Activated T-helper 2 cell treated with anti-CD3 and anti-CD28 coated beads, Interferon-gamma antibody, Interleukin-2, Interleukin-4, amounts not matched to agents 10 μg/mL and 5 μg/mL and 100 μg/mL, durations not matched to agents 14 hours and 24 hours and 36 hours (primary cell): Measurements from ENCODE around the gene DYRK1A. TPM values are rescaled to one million over a fixed set of nuclear protein-coding genes. Genes with fewer than 3 reads are reported as not detected.
"Not testable (repeated sequence)": the region's sequence is repeated elsewhere in the genome, so short reads cannot be mapped to it uniquely, and the experiment has no call there.

ENCODE experiments used
- DNase-seq: peaks from one replicate; pipeline ENCODE4 v3.0.0; 2021; ENCODE audit warnings: low spot score
- H3K27ac Mint-ChIP-seq: one replicate; pipeline ENCODE4 v1.8.0; 2021; ENCODE audit warnings: mixed read lengths
- H3K27me3 Mint-ChIP-seq: one replicate; pipeline ENCODE4 v1.8.0; 2021; ENCODE audit warnings: low read depth, mixed read lengths
- H3K36me3 Mint-ChIP-seq: one replicate; pipeline ENCODE4 v1.8.0; 2021; ENCODE audit warnings: low read depth, mixed read lengths
- H3K4me1 Mint-ChIP-seq: one replicate; pipeline ENCODE4 v1.8.0; 2021; ENCODE audit warnings: low read depth, mixed read lengths
- H3K4me3 Mint-ChIP-seq: one replicate; pipeline ENCODE4 v1.8.0; 2021; ENCODE audit warnings: low read depth, mild to moderate bottlenecking, moderate library complexity, mixed read lengths
- H3K9me3 Mint-ChIP-seq: one replicate; pipeline ENCODE4 v1.8.0; 2021; ENCODE audit warnings: mixed read lengths
- intact Hi-C: fragments of 100-400 bp; cut with micrococcal nuclease; formaldehyde crosslinking; loops from one replicate; pipeline ENCODE4 v1.15.1; 2023
- total RNA-seq: library from RNA; stranded (reverse); gene quantifications from 2 replicates; pipeline ENCODE4 v1.2.3, GENCODE V29; 2022

DYRK1A gene
- total RNA-seq: 61.8 and 62.5 TPM in 2 replicates

DNA sequence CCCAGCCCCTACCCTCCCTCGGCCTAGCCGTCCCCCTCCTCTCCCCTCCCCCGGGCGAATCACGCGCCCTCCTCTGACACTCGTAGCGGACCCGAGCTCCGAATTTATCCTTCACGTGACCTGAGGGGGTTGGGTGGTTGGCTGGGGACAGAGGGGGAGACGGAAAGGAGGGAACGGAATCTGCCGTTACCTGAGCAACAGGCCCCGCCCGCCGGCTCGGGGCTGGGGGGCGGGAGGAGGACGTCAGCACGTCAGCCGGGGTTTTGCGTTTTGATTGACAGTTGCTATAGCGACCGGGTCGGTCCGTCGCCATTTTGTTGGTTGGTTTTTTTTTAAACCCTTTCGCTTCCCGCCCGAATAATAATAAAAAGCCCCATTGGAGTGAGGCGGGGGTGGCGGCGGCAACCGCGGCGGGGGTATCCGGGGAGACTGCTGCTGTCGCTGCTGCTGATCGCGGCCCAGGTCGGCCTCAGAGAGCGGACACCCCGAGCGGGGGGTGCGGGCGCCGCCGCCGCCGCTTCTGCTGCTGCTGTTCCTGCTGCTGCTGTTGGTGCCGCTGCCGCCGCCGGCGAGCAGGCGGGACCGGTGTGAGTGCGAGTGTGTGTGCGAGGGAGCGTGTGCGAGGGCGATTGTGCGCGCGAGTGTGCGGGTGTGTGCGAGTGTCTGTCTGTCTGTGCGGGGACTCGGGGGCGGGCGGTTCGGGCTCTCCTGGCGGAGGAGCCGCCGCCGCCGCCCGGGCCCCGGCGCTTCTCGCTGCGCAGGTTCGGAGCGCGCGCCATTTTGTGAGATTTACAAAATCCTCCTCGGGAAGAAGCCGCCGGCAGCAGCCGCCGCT lies at the start of gene DYRK1A:
Gene DYRK1A (plus strand): TSS at position 292 of the 835 bp plus-strand sequence. CDS start 53,602 bp downstream, outside the sequence.
- intact Hi-C loops: loop anchor here (1.0 to 10.0 kb wide), 7 partner anchors 99 to 1816 kb away; partner anchors contain the start of genes DOP1B, PIGP, PSMG1 and TTC3
- H3K27ac Mint-ChIP-seq: peak within 1 kb of the TSS; percentile 99
- H3K4me3 Mint-ChIP-seq: peak within 1 kb of the TSS; percentile 95
- no peaks in the 10 kb centered on the region for H3K27me3 Mint-ChIP-seq
- H3K4me1 Mint-ChIP-seq: peaks cover 38% of the 10 kb centered on the region
- peaks cover 18% of the 10 kb centered on the region for H3K36me3 Mint-ChIP-seq
- DNase-seq: peak; percentile 97
- H3K9me3 Mint-ChIP-seq: no peaks in the 10 kb centered on the region

DNA sequence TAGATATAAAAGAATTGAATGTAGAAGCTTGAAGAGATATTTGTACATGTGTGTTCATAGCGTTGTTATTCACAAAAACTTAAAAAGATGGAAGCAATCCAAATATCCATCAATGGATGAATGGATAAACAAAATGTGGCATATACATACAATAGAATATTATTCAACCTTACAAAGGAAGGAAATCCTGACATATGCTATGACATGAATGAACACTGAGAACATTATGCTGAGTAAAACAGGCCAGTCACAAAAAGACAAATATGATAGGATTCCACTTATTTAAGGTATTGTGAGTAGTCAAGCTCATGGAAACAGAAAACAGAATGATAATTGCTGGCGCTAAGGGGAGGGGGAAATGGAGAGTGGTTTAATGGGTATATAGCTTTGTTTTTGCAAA lies 47.0 kb upstream of the DYRK1A start:
- Mint-ChIP-seq H3K4me1 (no peaks in the 10 kb centered on the region), H3K4me3 (no peak overlapping the region), H3K27me3 (peaks cover 15% of the 10 kb centered on the region), H3K27ac (no peak overlapping the region), H3K9me3 (peaks cover 5% of the 10 kb centered on the region), H3K36me3 (no peaks in the 10 kb centered on the region)
- intact Hi-C loops: no loop called here
- no peak for DNase-seq

DNA sequence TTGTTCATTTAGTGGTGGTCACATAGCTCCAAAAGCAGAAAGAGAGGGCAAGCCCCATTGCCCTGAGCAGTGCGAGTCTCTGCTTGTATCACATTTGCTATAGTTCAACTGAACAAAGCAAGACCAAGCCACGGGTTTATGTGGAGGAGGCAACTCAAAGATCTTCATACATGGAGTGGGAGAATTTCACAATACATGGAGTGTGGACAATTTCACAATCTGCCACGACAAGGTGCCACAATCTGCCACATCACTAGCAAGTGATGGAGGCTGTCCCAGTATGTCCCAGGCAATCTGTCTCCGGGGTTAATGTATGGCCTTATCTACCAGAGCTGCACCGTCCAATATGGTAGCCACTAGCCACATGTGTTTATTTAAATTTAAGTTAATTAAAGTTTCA lies 44.5 kb upstream of the DYRK1A start:
- no peak for DNase-seq
- no peak overlapping the region for H3K4me3 Mint-ChIP-seq
- no peaks in the 10 kb centered on the region for H3K36me3 Mint-ChIP-seq
- intact Hi-C loops: no loop called here
- H3K27me3 Mint-ChIP-seq: peaks cover 13% of the 10 kb centered on the region
- H3K4me1 Mint-ChIP-seq: no peaks in the 10 kb centered on the region
- H3K9me3 Mint-ChIP-seq: peaks cover 3% of the 10 kb centered on the region
- H3K27ac Mint-ChIP-seq: no peak overlapping the region

DNA sequence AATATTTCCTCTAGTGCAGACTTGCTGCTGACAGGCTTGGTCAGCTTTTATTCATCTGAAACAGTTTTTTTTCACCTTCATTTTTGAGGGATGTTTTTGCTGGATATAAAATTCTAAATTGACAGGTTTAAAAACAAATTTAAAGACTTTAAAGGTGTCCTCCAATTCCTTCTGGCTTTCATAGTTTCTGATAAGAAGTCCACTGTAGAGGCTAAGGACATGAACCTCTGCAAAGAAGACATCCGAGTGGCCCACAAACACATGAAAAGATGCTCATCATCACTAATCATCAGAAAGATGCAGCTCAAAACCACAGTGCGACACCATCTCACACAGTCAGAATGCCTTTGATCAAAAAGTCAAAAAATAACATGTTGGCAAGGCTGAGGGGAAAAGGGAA lies 42.0 kb upstream of the DYRK1A start:
- H3K27me3 Mint-ChIP-seq: peaks cover 14% of the 10 kb centered on the region
- intact Hi-C loops: no loop called here

DNA sequence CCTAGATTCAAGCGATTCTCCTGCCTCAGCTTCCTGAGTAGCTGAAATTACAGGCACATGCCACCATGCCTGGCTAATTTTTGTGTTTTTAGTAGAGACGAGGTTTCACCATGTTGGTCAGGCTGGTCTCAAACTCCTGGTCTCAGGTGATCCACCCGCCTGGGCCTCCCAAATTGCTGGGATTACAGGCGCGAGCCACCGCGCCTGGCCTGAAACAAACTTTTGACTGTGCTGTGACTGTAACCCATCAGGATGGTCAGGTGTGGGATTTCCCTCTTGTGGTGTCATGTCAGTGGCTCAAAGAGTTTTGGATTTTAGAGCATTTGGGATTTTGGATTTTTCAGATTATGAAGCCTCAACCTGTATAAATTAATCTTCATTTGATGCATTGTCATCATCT lies 38.4 kb upstream of the DYRK1A start:
- H3K9me3 Mint-ChIP-seq, H3K27ac Mint-ChIP-seq, intact Hi-C loops, H3K4me1 Mint-ChIP-seq, H3K4me3 Mint-ChIP-seq, H3K36me3 Mint-ChIP-seq, DNase-seq, H3K27me3 Mint-ChIP-seq: not testable (repeated sequence)

More for the DNA sequence above, 42.0 kb upstream of the DYRK1A start:
- no peak for DNase-seq
- no peaks in the 10 kb centered on the region for H3K4me1 Mint-ChIP-seq
- H3K27ac Mint-ChIP-seq: no peak overlapping the region
- H3K9me3 Mint-ChIP-seq: no peaks in the 10 kb centered on the region
- no peak overlapping the region for H3K4me3 Mint-ChIP-seq
- H3K36me3 Mint-ChIP-seq: no peaks in the 10 kb centered on the region

DNA sequence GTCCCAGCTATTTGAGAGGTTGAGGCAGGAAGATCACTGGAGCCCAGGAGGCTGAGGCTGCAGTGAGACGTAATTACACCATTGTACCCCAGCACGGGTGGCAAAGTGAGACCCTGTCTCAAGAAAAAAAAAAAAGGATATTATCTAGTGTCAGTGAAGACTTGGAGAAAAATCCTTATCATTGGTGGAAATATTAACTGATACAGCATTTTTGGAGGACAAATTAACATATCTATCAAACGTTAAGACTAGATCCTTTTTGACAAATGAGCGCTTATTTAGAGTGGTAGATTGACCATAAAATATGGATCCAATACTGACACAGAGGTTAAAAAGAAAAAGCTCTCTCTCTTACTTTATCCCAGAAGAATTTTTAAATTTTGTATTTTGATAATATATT lies 35.2 kb upstream of the DYRK1A start:
- intact Hi-C loops: no loop called here
- Mint-ChIP-seq H3K36me3 (no peaks in the 10 kb centered on the region), H3K9me3 (no peaks in the 10 kb centered on the region), H3K4me3 (no peak overlapping the region), H3K27me3 (peaks cover 5% of the 10 kb centered on the region), H3K27ac (no peak overlapping the region), H3K4me1 (no peaks in the 10 kb centered on the region)
- no peak for DNase-seq

DNA sequence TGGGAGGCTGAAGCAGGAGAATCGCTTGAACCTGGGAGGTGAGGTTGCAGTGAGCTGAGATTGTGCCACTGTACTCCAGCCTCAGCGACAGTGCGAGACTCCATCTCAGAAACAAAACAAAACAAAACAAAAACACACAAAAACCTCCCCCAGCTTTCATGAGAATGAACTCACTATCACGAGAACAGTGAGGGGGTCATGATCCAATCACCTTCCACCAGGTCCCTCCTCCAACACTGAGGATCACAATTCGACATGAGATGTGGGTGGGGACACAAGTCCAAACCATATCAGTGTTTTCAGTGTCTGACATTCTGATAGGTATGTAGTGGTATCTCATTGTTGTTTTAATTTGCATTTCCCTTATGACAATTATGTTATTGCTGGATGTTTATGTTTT lies 31.5 kb upstream of the DYRK1A start:
- peaks cover 2% of the 10 kb centered on the region for H3K27me3 Mint-ChIP-seq
- H3K9me3 Mint-ChIP-seq: no peaks in the 10 kb centered on the region
- intact Hi-C loops: no loop called here
- no peak overlapping the region for H3K4me3 Mint-ChIP-seq
- H3K27ac Mint-ChIP-seq: no peak overlapping the region
- H3K4me1 Mint-ChIP-seq: peaks cover 3% of the 10 kb centered on the region
- DNase-seq: no peak
- H3K36me3 Mint-ChIP-seq: no peaks in the 10 kb centered on the region

DNA sequence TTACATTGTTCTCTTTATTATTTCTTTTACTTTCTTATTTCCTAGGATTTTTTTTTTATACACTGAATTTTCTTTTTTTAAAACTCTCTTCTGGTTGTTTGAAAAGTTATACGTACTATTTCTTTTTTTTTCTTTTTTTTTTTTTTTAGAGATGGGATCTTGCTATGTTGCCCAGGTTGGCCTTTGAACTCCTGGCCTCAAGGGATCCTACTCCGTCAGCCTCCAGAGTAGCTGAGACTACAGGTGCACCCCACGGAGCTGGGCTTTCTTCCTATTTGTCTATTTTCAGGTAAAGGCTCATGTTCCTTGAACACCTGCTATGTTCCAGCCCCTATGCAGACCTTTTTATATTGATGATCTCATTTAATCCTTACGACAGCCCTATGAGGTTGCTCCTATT lies 29.4 kb upstream of the DYRK1A start:
- Mint-ChIP-seq H3K27me3 (peaks cover 3% of the 10 kb centered on the region), H3K4me1 (peaks cover 3% of the 10 kb centered on the region), H3K4me3 (no peak overlapping the region), H3K9me3 (peaks cover 2% of the 10 kb centered on the region), H3K27ac (no peak overlapping the region), H3K36me3 (no peaks in the 10 kb centered on the region)
- no peak for DNase-seq
- intact Hi-C loops: no loop called here

DNA sequence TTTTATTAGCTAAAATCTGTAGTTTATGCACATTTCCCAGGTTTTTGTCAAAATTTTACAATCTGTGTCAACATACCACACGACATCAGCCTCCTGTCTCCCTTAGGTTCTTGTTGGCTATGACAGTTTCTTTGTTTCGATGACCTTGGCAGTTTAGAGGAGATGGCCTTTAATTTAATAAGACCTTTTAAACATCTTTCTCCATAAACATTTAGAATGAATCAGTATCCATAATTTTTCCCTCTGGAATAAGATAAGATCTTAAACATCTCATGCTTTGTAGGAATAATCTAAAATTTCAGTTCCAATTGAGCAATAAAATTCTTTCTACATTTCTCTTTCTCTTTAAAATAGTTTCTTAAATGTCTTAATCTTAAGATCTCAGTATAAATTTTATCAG lies 28.7 kb upstream of the DYRK1A start:
- H3K4me3 Mint-ChIP-seq: no peak overlapping the region
- peaks cover 3% of the 10 kb centered on the region for H3K4me1 Mint-ChIP-seq
- DNase-seq: no peak
- no peak overlapping the region for H3K27ac Mint-ChIP-seq
- peaks cover 1% of the 10 kb centered on the region for H3K27me3 Mint-ChIP-seq
- intact Hi-C loops: no loop called here
- H3K9me3 Mint-ChIP-seq: peaks cover 3% of the 10 kb centered on the region
- H3K36me3 Mint-ChIP-seq: no peaks in the 10 kb centered on the region

DNA sequence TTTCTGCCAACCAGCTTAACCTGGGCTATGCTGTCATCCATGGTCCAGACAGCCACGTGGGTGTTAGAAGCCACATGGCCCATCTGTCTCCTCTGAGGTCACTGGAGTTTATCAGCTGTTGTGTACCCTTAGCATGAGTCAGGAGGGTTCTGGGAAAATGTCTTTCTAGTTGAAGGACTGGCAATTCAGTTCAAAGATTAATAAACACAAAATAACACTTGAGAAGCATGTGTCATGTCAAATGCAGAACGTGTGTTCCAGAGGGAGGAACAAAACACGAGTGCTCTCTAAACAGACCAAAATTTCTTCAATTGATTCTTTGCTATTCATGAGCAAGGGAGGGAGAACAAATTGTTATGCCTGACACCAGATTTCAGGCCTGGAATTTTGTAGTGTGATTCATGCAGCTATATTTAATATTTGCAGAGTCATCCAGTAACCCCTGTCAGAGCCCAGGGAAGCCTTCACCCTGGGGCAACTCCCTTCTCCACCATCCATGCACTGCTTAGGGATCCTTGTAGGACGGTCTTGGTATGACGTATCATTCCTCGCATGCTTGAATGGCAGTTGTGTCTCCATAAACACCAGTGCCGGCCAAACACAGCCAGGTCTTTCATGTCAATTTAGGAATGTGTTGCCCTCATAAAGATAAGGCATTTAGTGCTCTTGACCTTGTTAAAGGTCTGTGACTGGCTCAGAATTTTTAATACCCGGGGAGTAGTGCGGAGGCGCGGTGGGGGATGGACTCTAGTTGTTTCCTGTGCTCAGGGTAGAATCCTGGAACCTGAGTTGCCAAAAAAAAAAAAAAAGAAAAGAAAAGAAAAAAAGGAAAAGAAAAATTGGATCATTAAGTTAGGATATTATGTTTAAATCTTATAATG lies 27.7 kb upstream of the DYRK1A start:
- no peaks in the 10 kb centered on the region for H3K36me3 Mint-ChIP-seq
- H3K27me3 Mint-ChIP-seq: peaks cover 1% of the 10 kb centered on the region
- H3K4me1 Mint-ChIP-seq: peaks cover 3% of the 10 kb centered on the region
- H3K4me3 Mint-ChIP-seq: no peak overlapping the region
- H3K27ac Mint-ChIP-seq: no peak overlapping the region
- intact Hi-C loops: no loop called here
- DNase-seq: no peak
- peaks cover 3% of the 10 kb centered on the region for H3K9me3 Mint-ChIP-seq

DNA sequence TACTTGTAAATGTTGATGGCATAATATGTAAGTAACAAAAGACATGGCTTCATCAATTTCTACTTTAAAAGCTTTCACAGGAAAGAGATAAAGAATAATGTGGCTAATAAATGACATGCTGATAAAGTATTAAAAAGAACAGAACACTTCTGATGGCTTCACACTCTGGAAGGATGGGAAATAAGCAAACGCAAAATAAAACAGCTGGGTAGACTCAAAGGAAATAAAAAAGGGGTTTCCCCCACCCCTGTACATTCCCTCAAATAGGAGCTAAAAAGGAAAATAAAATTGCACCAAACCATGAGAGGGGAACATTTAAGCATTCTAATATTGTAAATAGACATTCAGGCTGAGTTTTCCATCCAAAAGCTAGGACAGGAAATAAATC lies 27.0 kb upstream of the DYRK1A start:
- DNase-seq: no peak
- no peak overlapping the region for H3K4me3 Mint-ChIP-seq
- H3K27ac Mint-ChIP-seq: no peak overlapping the region
- intact Hi-C loops: no loop called here
- H3K9me3 Mint-ChIP-seq: peaks cover 3% of the 10 kb centered on the region
- H3K27me3 Mint-ChIP-seq: peaks cover 1% of the 10 kb centered on the region
- H3K4me1 Mint-ChIP-seq: peaks cover 3% of the 10 kb centered on the region
- H3K36me3 Mint-ChIP-seq: no peaks in the 10 kb centered on the region

DNA sequence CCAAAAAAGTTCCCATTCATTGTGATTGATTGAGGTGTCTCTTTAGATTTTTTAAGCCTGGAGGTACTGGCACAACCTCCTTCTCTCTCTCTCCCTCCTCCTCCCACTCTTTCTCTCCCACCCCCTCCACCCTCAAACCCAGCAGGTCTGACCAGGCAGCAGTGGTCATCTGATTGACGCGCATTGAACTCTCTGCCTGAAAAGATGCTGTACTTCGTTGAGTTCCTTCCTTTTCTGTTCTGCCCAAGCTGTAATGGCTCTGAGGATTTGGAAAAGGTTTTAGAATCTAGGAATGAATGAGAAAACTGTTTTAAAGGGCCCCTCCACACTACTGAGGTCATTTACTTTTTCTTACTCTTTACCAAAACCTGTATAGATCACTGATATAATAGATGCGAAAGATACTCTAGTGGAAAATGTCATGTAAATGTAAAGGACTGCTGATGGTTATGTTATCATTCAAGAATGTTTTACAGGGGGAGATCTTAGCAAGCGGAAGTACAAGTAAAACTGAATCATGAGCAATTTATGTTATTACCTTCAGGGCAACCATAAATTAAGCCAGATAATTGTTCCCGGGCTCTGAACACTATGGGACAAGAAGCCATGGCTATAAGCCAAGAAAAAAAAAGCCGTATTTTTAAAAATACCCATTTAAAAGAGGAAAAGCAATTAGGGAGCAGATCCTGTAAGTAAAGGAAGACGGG lies 25.2 kb upstream of the DYRK1A start:
- intact Hi-C loops: no loop called here
- Mint-ChIP-seq H3K27me3 (peaks cover 1% of the 10 kb centered on the region), H3K4me1 (peaks cover 3% of the 10 kb centered on the region), H3K36me3 (no peaks in the 10 kb centered on the region), H3K4me3 (no peak overlapping the region), H3K27ac (no peak overlapping the region), H3K9me3 (peaks cover 3% of the 10 kb centered on the region)
- DNase-seq: no peak
